Measurements from ENCODE around the gene PGLYRP2.
"Not testable (repeated sequence)": the region's sequence is repeated elsewhere in the genome, so short reads cannot be mapped to it uniquely, and the experiment has no call there.

The PGLYRP2 gene

GRCh38 chr19:15516363-15516762 is 37.1 kb upstream of the PGLYRP2 start:
- WGBS, 2 donors (ENCODE audit: extremely low coverage in 2 of 2, insufficient read length in 2 of 2, insufficient replicate concordance in 1 of 2) = no CpG with 5 or more reads among the region's 3 CpGs
- no peaks in the 10 kb centered on the region for H3K79me1 ChIP-seq (ENCODE audit: low read depth, low read length)

GRCh38 chr19:15515227-15515625 is 35.9 kb upstream of the PGLYRP2 start:
- not testable (repeated sequence) for DNase-seq (ENCODE audit: low spot score); H3K4ac ChIP-seq (ENCODE audit: low read length); H3K9ac ChIP-seq (ENCODE audit: low read depth, low read length, poor library complexity); H2BK15ac ChIP-seq (ENCODE audit: low read length); H3K4me3 ChIP-seq (ENCODE audit: low read length in 2 of 2); H3K79me1 ChIP-seq (ENCODE audit: low read depth, low read length); H2AFZ ChIP-seq (ENCODE audit: low read length); H3K23ac ChIP-seq (ENCODE audit: low read depth, low read length, poor library complexity); H2AK5ac ChIP-seq (ENCODE audit: low read depth, low read length); H4K8ac ChIP-seq (ENCODE audit: low read depth, low read length); H3K14ac ChIP-seq (ENCODE audit: low read length); H3K36me3 ChIP-seq (replicated peaks in 1 of 2; ENCODE audit: control insufficient read depth in 2 of 2, insufficient read depth in 2 of 2, low read length in 2 of 2); H3K18ac ChIP-seq (ENCODE audit: low read length); H4K91ac ChIP-seq (ENCODE audit: low read depth, low read length, poor library complexity); H2BK5ac ChIP-seq (ENCODE audit: low read length); H3K27me3 ChIP-seq (ENCODE audit: control insufficient read depth in 3 of 3, insufficient read depth in 3 of 3, low read depth in 1 of 3, low read length in 3 of 3); H3K4me1 ChIP-seq (ENCODE audit: control insufficient read depth in 2 of 2, insufficient read depth in 1 of 2, low read depth in 1 of 2, low read length in 2 of 2); H2BK120ac ChIP-seq (ENCODE audit: low read depth, low read length); H3K27ac ChIP-seq (replicated peaks; ENCODE audit: low read length); H2BK12ac ChIP-seq (ENCODE audit: low read length); H3K4me2 ChIP-seq (ENCODE audit: insufficient read depth, low read length, poor library complexity, severe bottlenecking)
- H3K9me3 ChIP-seq (replicated peaks in 1 of 2; ENCODE audit: control insufficient read depth in 2 of 2, insufficient read depth in 1 of 2, low read depth in 1 of 2, low read length in 2 of 2) = peaks cover 0 to 18% of the 10 kb centered on the region in 2 donors
- no CpG with 5 or more reads among the region's 9 CpGs for WGBS, 2 donors (ENCODE audit: extremely low coverage in 2 of 2, insufficient read length in 2 of 2, insufficient replicate concordance in 1 of 2)

More at GRCh38 chr19:15516363-15516762, 37.1 kb upstream of the PGLYRP2 start:
- Histone ChIP-seq H3K4ac (ENCODE audit: low read length) (no peak overlapping the region), H3K18ac (ENCODE audit: low read length) (no peak overlapping the region), H2BK5ac (ENCODE audit: low read length) (no peak overlapping the region), H2BK12ac (ENCODE audit: low read length) (no peak overlapping the region), H3K27ac (replicated peaks; ENCODE audit: low read length) (no peak overlapping the region), H2BK120ac (ENCODE audit: low read depth, low read length) (no peak overlapping the region), H3K9me3 (replicated peaks in 1 of 2; ENCODE audit: control insufficient read depth in 2 of 2, insufficient read depth in 1 of 2, low read depth in 1 of 2, low read length in 2 of 2) (peaks cover 0 to 18% of the 10 kb centered on the region in 2 donors), H3K4me3 (ENCODE audit: low read length in 2 of 2) (no peak overlapping the region), H3K4me2 (ENCODE audit: insufficient read depth, low read length, poor library complexity, severe bottlenecking) (no peak overlapping the region), H4K91ac (ENCODE audit: low read depth, low read length, poor library complexity) (no peak overlapping the region), H3K27me3 (ENCODE audit: control insufficient read depth in 3 of 3, insufficient read depth in 3 of 3, low read depth in 1 of 3, low read length in 3 of 3) (no peaks in the 10 kb centered on the region), H3K9ac (ENCODE audit: low read depth, low read length, poor library complexity) (no peak overlapping the region), H2BK15ac (ENCODE audit: low read length) (no peak overlapping the region), H2AK5ac (ENCODE audit: low read depth, low read length) (no peak overlapping the region), H3K4me1 (ENCODE audit: control insufficient read depth in 2 of 2, insufficient read depth in 1 of 2, low read depth in 1 of 2, low read length in 2 of 2) (no peaks in the 10 kb centered on the region), H3K23ac (ENCODE audit: low read depth, low read length, poor library complexity) (no peak overlapping the region), H4K8ac (ENCODE audit: low read depth, low read length) (no peak overlapping the region), H3K36me3 (replicated peaks in 1 of 2; ENCODE audit: control insufficient read depth in 2 of 2, insufficient read depth in 2 of 2, low read length in 2 of 2) (no peaks in the 10 kb centered on the region), H2AFZ (ENCODE audit: low read length) (no peak overlapping the region), H3K14ac (ENCODE audit: low read length) (no peak overlapping the region)
- no peak for DNase-seq (ENCODE audit: low spot score)

DNA sequence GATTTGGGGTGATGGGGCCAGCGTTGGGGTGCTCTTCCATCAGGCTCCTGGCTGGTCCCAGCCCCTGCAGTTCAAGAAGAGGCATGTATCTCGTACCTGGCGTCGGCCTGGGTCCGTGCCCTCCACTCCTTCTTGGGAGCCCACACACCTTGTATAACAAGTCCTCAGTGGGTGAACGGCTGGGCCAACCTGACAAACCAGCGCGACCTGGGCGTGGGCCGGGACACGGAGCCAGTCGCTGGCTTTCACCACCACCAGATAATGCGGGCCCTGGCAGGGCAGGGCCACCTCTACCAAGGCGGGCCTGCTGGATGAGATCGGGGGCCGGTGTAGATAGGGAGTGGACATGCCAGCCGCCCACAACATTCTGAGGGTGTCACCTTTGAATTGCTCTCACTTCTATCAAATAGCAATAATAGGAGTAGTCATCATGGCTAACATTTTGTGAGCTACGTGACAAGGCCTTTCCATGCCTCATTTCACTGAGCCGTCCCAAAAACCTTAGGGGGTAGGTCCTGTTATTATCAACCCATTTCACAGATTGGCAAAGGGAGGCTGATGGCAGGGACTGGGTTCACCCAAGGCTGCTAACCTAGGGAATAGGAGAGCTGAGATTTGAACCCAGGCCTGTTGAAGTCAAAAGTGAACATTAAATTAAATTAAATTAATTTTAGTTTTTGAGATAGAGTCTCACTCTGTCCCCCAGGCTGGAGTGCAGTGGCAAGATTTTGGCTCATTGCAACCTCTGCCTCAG is 32.5 kb upstream of the PGLYRP2 start:
- H2BK5ac ChIP-seq (ENCODE audit: low read length) = no peak overlapping the region
- no peak overlapping the region for H2BK12ac ChIP-seq (ENCODE audit: low read length)
- H3K23ac ChIP-seq (ENCODE audit: low read depth, low read length, poor library complexity) = no peak overlapping the region
- no peak overlapping the region for H2AK5ac ChIP-seq (ENCODE audit: low read depth, low read length)
- H3K4me2 ChIP-seq (ENCODE audit: insufficient read depth, low read length, poor library complexity, severe bottlenecking) = no peak overlapping the region
- no peak overlapping the region for H3K4me3 ChIP-seq (ENCODE audit: low read length in 2 of 2)
- no peak for DNase-seq (ENCODE audit: low spot score)
- H3K4me1 ChIP-seq (ENCODE audit: control insufficient read depth in 2 of 2, insufficient read depth in 1 of 2, low read depth in 1 of 2, low read length in 2 of 2) = no peaks in the 10 kb centered on the region
- WGBS, 2 donors (ENCODE audit: extremely low coverage in 2 of 2, insufficient read length in 2 of 2, insufficient replicate concordance in 1 of 2) = no CpG with 5 or more reads among the region's 19 CpGs
- no peaks in the 10 kb centered on the region for H3K79me1 ChIP-seq (ENCODE audit: low read depth, low read length)
- no peak overlapping the region for H2BK120ac ChIP-seq (ENCODE audit: low read depth, low read length)
- H2BK15ac ChIP-seq (ENCODE audit: low read length) = no peak overlapping the region
- H4K91ac ChIP-seq (ENCODE audit: low read depth, low read length, poor library complexity) = no peak overlapping the region
- H3K18ac ChIP-seq (ENCODE audit: low read length) = no peak overlapping the region
- peaks cover 0 to 7% of the 10 kb centered on the region in 2 donors for H3K9me3 ChIP-seq (replicated peaks in 1 of 2; ENCODE audit: control insufficient read depth in 2 of 2, insufficient read depth in 1 of 2, low read depth in 1 of 2, low read length in 2 of 2)
- H3K27ac ChIP-seq (replicated peaks; ENCODE audit: low read length) = no peak overlapping the region
- no peak overlapping the region for H3K9ac ChIP-seq (ENCODE audit: low read depth, low read length, poor library complexity)
- no peak overlapping the region for H2AFZ ChIP-seq (ENCODE audit: low read length)
- no peak overlapping the region for H4K8ac ChIP-seq (ENCODE audit: low read depth, low read length)
- peaks cover 0 to 12% (median 5%) of the 10 kb centered on the region in 3 experiments for H3K27me3 ChIP-seq (ENCODE audit: control insufficient read depth in 3 of 3, insufficient read depth in 3 of 3, low read depth in 1 of 3, low read length in 3 of 3)
- no peak overlapping the region for H3K14ac ChIP-seq (ENCODE audit: low read length)
- no peaks in the 10 kb centered on the region for H3K36me3 ChIP-seq (replicated peaks in 1 of 2; ENCODE audit: control insufficient read depth in 2 of 2, insufficient read depth in 2 of 2, low read length in 2 of 2)
- no peak overlapping the region for H3K4ac ChIP-seq (ENCODE audit: low read length)

GRCh38 chr19:15508035-15508710 is 28.9 kb upstream of the PGLYRP2 start, which contains the start of gene CYP4F22:
Gene CYP4F22 (plus strand): TSS chr19:15508525. CDS start chr19:15525337, 16,812 bp downstream.
- DNase-seq (ENCODE audit: low spot score) = no peak
- no CpG with 5 or more reads among the region's 52 CpGs for WGBS, 2 donors (ENCODE audit: extremely low coverage in 2 of 2, insufficient read length in 2 of 2, insufficient replicate concordance in 1 of 2)
- no peak within 1 kb of the TSS for H2BK120ac ChIP-seq (ENCODE audit: low read depth, low read length)

More at GRCh38 chr19:15508035-15508710, 28.9 kb upstream of the PGLYRP2 start, which contains the start of gene CYP4F22:
- no peak within 1 kb of the TSS for H3K14ac ChIP-seq (ENCODE audit: low read length)
- no peak within 1 kb of the TSS for H2AK5ac ChIP-seq (ENCODE audit: low read depth, low read length)
- H3K27me3 ChIP-seq (ENCODE audit: control insufficient read depth in 3 of 3, insufficient read depth in 3 of 3, low read depth in 1 of 3, low read length in 3 of 3) = peaks cover 0 to 12% (median 8%) of the 10 kb centered on the region in 3 experiments
- no peak within 1 kb of the TSS for H4K8ac ChIP-seq (ENCODE audit: low read depth, low read length)
- H3K79me1 ChIP-seq (ENCODE audit: low read depth, low read length) = no peaks in the 10 kb centered on the region
- no peak within 1 kb of the TSS for H3K4ac ChIP-seq (ENCODE audit: low read length)
- no peak within 1 kb of the TSS for H2BK5ac ChIP-seq (ENCODE audit: low read length)
- no peak within 1 kb of the TSS for H2BK12ac ChIP-seq (ENCODE audit: low read length)
- H3K4me1 ChIP-seq (ENCODE audit: control insufficient read depth in 2 of 2, insufficient read depth in 1 of 2, low read depth in 1 of 2, low read length in 2 of 2) = no peaks in the 10 kb centered on the region
- H2BK15ac ChIP-seq (ENCODE audit: low read length) = no peak within 1 kb of the TSS
- H3K4me2 ChIP-seq (ENCODE audit: insufficient read depth, low read length, poor library complexity, severe bottlenecking) = peak within 1 kb of the TSS; percentile 33
- H3K27ac ChIP-seq (replicated peaks; ENCODE audit: low read length) = no peak within 1 kb of the TSS
- peak within 1 kb of the TSS; percentile 57 for H3K18ac ChIP-seq (ENCODE audit: low read length)
- peaks cover 0 to 6% of the 10 kb centered on the region in 2 donors for H3K9me3 ChIP-seq (replicated peaks in 1 of 2; ENCODE audit: control insufficient read depth in 2 of 2, insufficient read depth in 1 of 2, low read depth in 1 of 2, low read length in 2 of 2)
- peak within 1 kb of the TSS; percentile 9 for H3K23ac ChIP-seq (ENCODE audit: low read depth, low read length, poor library complexity)
- peak within 1 kb of the TSS in 1 of 2 donors; percentile 69 for H3K4me3 ChIP-seq (ENCODE audit: low read length in 2 of 2)
- no peak within 1 kb of the TSS for H4K91ac ChIP-seq (ENCODE audit: low read depth, low read length, poor library complexity)
- H2AFZ ChIP-seq (ENCODE audit: low read length) = no peak within 1 kb of the TSS
- H3K9ac ChIP-seq (ENCODE audit: low read depth, low read length, poor library complexity) = no peak within 1 kb of the TSS
- H3K36me3 ChIP-seq (replicated peaks in 1 of 2; ENCODE audit: control insufficient read depth in 2 of 2, insufficient read depth in 2 of 2, low read length in 2 of 2) = no peaks in the 10 kb centered on the region
